GM12865 (cell line): ENCODE results near the gene SMIM1.

Source experiments
- DNase-seq: peaks from one replicate; pipeline ENCODE4 v3.0.0; 2010; ENCODE audit warnings: low read depth
- H3K4me3 ChIP-seq: 2 replicates; pipeline ENCODE4 v1.5.1; 2011; ENCODE audit warnings: mild to moderate bottlenecking, low read depth, low read length, control low read depth
- TF ChIP-seq, protein P1 (sequence below): IDR thresholded peaks from 2 replicates; pipeline ENCODE4 v1.5.1; 2011; ENCODE audit warnings: low read length, control low read depth, low read depth, inconsistent platforms; ENCODE audit not compliant: insufficient read depth; ENCODE audit errors: missing control alignments

Gene SMIM1

DNA sequence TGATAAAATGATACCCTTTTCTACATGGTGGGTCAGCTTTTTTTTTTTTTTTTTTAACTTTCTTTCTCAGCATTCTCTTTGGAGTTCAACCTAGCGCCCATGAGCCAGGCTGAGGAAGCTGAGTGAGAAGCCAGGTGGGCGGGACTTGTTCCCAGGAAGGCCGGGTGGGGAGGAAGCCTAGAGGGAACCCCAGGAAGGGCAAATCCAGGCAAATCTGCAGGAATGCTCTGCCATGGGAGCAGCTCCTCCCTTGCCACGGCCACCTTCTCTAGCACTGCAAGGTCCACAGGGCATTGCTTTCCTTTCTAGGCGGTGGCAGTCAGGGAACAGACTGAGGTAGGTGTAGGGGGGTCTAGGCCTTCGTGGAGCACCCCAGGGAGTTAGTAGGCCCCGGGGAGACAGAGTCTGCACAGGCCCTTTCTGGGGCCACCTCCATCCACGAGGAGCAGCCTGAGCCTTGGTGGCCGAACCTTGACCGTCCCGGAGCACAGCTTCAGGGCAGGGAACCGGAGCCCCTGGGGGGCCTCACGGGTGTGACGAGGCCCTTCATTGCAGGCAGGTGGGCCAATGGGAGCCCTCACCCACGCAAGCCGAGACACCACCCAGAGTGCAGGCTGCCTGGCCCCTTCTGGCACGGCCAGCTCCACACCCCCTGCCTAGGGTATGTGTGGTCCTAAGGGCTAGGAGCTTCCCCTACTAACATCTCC is 38.5 kb upstream of the SMIM1 start:
- H3K4me3 ChIP-seq = no peak overlapping the region
- TF ChIP-seq, protein P1, sequence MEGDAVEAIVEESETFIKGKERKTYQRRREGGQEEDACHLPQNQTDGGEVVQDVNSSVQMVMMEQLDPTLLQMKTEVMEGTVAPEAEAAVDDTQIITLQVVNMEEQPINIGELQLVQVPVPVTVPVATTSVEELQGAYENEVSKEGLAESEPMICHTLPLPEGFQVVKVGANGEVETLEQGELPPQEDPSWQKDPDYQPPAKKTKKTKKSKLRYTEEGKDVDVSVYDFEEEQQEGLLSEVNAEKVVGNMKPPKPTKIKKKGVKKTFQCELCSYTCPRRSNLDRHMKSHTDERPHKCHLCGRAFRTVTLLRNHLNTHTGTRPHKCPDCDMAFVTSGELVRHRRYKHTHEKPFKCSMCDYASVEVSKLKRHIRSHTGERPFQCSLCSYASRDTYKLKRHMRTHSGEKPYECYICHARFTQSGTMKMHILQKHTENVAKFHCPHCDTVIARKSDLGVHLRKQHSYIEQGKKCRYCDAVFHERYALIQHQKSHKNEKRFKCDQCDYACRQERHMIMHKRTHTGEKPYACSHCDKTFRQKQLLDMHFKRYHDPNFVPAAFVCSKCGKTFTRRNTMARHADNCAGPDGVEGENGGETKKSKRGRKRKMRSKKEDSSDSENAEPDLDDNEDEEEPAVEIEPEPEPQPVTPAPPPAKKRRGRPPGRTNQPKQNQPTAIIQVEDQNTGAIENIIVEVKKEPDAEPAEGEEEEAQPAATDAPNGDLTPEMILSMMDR = no peak
- no peak for DNase-seq

DNA sequence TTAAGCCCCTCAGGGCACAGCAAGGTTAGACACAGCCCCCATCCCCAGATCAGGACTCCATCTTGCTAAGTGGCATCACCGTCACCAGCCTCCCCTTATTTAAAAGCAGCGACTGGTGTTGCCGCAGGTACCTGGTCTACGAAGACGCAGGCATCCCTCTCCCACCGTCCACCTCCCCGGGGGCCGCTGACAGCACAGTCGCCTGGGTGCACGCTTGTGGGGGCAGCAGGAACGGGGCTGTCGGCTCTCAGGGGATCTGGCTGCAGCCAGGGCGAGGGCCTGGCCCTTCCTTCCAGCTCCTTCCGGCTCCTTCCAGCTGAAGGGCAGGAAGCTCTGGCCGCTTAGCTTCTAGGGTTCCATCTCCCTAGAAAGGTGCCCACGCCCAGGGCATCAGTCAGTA is 37.9 kb upstream of the SMIM1 start:
- no peak for DNase-seq
- no peak overlapping the region for H3K4me3 ChIP-seq
- TF ChIP-seq, protein P1 = no peak

DNA sequence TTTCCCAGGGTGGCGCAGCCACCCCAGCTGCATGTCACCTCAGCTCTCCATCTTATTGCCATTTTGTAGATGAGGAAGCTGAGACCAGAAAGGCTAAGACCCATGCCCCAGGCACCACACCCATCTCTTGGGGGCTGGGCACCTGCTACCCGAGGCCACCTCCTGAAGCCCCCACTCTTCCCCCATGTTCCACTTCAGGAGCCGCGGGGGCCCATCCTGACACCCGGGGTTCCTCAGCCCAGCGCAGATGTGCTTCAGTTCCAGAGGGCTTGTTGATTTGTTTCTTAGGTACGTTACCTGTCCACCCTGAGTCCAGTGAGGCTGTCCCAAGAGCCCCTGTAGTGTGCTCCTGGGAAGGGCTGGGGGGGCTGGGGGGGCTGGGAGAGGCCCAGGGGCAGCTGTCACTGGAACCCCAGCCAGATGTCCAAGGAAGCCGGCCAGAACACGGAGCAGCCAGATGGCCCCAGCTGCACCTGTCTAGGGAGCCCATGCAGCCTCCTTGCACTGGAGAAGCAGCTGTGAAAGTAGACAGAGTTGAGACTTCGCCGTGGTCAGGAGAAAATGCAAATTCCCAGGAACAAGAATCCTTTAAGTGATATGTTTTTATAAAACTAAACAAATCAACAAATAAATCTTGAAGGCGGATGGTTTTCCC is 37.4 kb upstream of the SMIM1 start:
- no peak for DNase-seq
- TF ChIP-seq, protein P1 = no peak
- no peak overlapping the region for H3K4me3 ChIP-seq

DNA sequence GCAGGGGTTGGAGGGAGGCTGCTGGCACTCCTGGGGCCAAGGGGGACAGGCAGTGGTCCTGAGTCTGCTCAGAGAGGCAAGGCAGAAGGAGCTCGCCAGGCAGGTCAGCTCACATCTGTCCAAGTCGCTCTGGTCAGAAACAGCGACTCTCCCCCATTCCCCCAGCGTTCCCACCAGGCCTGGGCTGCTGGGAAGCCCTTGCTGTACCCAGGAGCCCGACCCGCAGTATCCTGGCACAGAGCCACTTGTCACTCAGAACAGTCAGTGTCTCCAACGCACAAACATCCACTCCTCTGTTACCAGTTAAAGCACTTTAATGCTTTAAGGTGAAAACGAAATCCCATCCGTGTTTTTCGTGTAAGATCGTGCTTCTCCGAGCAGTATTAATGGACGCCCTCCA is 36.9 kb upstream of the SMIM1 start:
- H3K4me3 ChIP-seq = no peak overlapping the region
- DNase-seq = no peak
- TF ChIP-seq, protein P1 = no peak

DNA sequence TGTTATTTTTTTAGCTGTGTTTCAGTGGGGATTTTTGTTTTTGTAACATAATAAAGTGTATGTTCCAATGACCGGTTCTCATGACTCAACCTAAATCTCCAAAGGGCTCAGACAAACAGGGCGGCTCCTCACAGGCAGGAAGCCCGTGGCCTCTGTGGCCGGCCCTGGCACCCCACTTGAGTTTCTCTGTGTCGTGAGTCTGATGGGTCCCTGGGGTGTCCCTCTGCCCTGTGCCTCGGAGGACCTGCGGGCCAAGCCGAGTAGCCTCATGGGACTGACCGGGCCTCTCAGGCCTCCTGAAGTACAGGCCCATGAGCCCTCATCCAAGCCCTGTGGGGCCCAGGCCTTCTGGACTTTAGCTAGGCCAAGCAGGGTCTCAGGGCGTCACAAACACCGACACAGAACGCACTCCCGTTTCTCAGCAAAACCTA is 36.4 kb upstream of the SMIM1 start:
- H3K4me3 ChIP-seq = no peak overlapping the region
- DNase-seq = no peak
- TF ChIP-seq, protein P1 = no peak

DNA sequence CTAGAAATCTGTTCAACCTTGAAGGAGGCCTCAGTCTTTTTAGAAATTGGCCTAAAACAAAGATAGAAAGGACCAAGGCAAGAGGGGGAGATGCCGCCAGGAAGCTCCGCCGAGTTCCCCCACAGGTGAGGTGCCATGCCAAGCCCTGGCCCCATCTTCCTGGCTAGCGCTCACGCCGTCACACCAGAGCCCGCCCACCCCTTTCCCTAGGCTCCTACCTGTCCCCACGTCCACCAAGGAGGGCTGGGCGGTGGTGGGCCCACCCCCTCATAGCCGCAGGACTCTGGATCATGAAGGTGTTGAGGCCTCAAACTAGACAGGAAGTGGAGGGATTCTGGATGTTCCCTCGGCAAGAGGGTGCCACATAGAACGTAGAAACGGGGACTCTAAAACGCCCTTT is 35.8 kb upstream of the SMIM1 start:
- TF ChIP-seq, protein P1 = no peak
- DNase-seq = no peak
- H3K4me3 ChIP-seq = no peak overlapping the region
